ENCODE results near the gene HP. TPM values are rescaled to one million over a fixed set of nuclear protein-coding genes. Genes with fewer than 3 reads are reported as not detected.

The HP gene
- total RNA-seq, 1 donor from 2014 or later, result not detected

DNA sequence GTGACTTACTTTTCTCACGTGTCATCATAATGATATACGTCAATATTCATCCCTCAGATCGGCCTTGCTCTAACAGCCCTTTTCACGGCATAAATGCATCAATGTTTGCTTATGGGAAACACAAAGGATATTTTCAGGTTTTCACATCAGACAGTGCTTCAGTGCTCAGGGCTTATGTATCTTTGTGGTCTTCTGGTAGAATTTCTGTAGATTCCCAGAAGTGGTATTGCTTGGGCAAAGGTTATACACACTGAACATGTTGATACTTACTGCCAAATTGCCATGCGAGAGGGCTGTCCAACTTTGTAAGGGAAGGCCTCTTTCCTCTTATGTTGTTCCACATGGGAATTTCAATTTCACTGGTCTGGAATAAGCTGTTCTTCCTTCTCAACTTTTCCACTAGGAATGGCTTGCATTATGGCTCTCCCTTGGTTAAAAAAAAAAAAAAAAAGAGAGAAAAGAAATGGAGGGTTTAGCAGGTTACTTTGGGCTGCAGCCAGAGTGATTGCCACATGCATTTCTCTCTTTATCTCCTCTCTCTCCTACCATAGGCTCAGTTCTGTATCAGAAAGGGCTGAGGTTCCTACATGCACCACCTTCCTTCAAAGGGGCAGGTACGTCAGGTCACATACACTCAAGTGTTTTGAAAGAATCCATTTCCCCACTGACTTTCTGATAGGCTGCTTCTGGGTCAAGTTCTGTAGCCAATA, 26.5 kb upstream of the HP start:
- Mint-ChIP-seq H3K36me3 (ENCODE audit: unreplicated experiment) (peaks cover 15% of the 10 kb centered on the region), H3K9me3 (ENCODE audit: unreplicated experiment) (no peaks in the 10 kb centered on the region), H3K27ac (ENCODE audit: unreplicated experiment) (no peak overlapping the region), H3K4me1 (ENCODE audit: unreplicated experiment) (no peaks in the 10 kb centered on the region), H3K27me3 (ENCODE audit: unreplicated experiment) (no peaks in the 10 kb centered on the region), H3K4me3 (ENCODE audit: unreplicated experiment) (no peak overlapping the region)
- TF ChIP-seq, protein P1, sequence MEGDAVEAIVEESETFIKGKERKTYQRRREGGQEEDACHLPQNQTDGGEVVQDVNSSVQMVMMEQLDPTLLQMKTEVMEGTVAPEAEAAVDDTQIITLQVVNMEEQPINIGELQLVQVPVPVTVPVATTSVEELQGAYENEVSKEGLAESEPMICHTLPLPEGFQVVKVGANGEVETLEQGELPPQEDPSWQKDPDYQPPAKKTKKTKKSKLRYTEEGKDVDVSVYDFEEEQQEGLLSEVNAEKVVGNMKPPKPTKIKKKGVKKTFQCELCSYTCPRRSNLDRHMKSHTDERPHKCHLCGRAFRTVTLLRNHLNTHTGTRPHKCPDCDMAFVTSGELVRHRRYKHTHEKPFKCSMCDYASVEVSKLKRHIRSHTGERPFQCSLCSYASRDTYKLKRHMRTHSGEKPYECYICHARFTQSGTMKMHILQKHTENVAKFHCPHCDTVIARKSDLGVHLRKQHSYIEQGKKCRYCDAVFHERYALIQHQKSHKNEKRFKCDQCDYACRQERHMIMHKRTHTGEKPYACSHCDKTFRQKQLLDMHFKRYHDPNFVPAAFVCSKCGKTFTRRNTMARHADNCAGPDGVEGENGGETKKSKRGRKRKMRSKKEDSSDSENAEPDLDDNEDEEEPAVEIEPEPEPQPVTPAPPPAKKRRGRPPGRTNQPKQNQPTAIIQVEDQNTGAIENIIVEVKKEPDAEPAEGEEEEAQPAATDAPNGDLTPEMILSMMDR (IDR thresholded peaks at IDR 0.05), result no peak
- DNase-seq (ENCODE audit: extremely low spot score, unreplicated experiment), result no peak

DNA sequence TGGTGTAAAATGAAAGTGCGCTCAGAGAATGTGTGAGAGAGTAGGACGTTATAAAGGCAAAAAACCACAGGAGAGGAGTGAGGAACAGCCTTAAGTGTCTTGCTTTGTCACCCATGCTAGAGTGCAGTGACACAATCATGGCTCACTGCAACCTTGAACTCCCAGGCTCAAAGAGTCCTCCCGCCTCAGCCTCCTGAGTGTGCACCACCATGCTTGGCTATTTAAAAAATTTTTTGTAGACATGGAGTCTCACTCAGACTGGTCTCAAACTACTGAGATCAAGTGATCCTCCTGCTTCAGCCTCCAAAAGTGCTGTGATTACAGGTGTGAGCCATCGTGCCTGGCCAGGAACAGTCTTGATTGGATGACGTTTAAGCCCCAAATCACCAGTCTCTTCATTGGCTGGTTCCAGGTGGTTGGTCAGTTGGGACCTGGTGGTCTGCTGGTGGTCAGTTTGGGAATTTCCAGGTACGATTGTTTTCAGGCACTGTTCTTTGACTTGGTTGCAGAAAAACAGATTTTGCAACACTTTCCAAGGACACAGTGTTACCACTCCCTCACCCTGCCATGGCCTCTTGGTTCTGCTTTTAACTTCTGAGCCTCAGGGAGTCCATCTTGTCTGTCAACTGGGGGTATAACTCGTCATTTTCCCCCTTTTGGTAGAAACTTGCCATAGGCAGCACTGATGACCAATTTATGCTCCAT, 24.6 kb upstream of the HP start:
- H3K4me1 Mint-ChIP-seq (ENCODE audit: unreplicated experiment), result no peaks in the 10 kb centered on the region
- TF ChIP-seq, protein P1 (IDR thresholded peaks at IDR 0.05), result no peak
- peaks cover 7% of the 10 kb centered on the region for H3K36me3 Mint-ChIP-seq (ENCODE audit: unreplicated experiment)
- DNase-seq (ENCODE audit: extremely low spot score, unreplicated experiment), result no peak
- no peak overlapping the region for H3K27ac Mint-ChIP-seq (ENCODE audit: unreplicated experiment)
- no peaks in the 10 kb centered on the region for H3K9me3 Mint-ChIP-seq (ENCODE audit: unreplicated experiment)
- H3K4me3 Mint-ChIP-seq (ENCODE audit: unreplicated experiment), result no peak overlapping the region
- H3K27me3 Mint-ChIP-seq (ENCODE audit: unreplicated experiment), result no peaks in the 10 kb centered on the region

DNA sequence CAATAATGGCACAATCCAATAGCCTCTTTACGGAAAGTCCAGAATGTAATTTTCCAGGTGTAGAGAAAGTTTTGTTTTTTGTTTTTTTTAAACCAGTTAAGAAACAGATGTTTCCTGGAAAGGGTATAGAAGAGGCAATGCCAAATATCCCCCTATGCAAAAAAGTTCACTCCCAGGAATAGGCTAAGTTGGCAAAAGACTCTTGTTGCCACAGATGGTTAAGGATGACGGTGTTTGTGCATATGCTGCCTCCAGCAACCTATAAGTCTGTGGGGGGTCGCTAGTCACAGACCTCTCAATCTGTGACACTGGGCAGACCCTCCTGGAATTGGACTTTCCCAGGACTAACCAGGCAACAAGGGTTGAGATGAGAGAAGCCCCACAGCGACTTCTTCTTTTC, 20.9 kb upstream of the HP start:
- Mint-ChIP-seq H3K9me3 (ENCODE audit: unreplicated experiment) (no peaks in the 10 kb centered on the region), H3K27me3 (ENCODE audit: unreplicated experiment) (no peaks in the 10 kb centered on the region), H3K4me3 (ENCODE audit: unreplicated experiment) (no peak overlapping the region), H3K27ac (ENCODE audit: unreplicated experiment) (no peak overlapping the region), H3K36me3 (ENCODE audit: unreplicated experiment) (no peaks in the 10 kb centered on the region), H3K4me1 (ENCODE audit: unreplicated experiment) (no peaks in the 10 kb centered on the region)
- no peak for DNase-seq (ENCODE audit: extremely low spot score, unreplicated experiment)
- TF ChIP-seq, protein P1 (IDR thresholded peaks at IDR 0.05), result no peak

GRCh38 chr16:72036098-72036497, 18.2 kb upstream of the HP start:
- TF ChIP-seq, protein P1 (IDR thresholded peaks at IDR 0.05), result no peak
- Mint-ChIP-seq H3K4me1 (ENCODE audit: unreplicated experiment) (no peaks in the 10 kb centered on the region), H3K27me3 (ENCODE audit: unreplicated experiment) (no peaks in the 10 kb centered on the region), H3K9me3 (ENCODE audit: unreplicated experiment) (no peaks in the 10 kb centered on the region), H3K36me3 (ENCODE audit: unreplicated experiment) (no peaks in the 10 kb centered on the region), H3K4me3 (ENCODE audit: unreplicated experiment) (no peak overlapping the region), H3K27ac (ENCODE audit: unreplicated experiment) (no peak overlapping the region)
- no peak for DNase-seq (ENCODE audit: extremely low spot score, unreplicated experiment)

- H3K27ac Mint-ChIP-seq (ENCODE audit: unreplicated experiment), result no peak overlapping the region
These were observed 12.1 kb upstream of the HP start for GRCh38 chr16:72042157-72042660.

More at GRCh38 chr16:72042157-72042660, 12.1 kb upstream of the HP start:
- H3K27me3 Mint-ChIP-seq (ENCODE audit: unreplicated experiment), result no peaks in the 10 kb centered on the region
- TF ChIP-seq, protein P1 (IDR thresholded peaks at IDR 0.05), result no peak
- no peak overlapping the region for H3K4me3 Mint-ChIP-seq (ENCODE audit: unreplicated experiment)
- H3K4me1 Mint-ChIP-seq (ENCODE audit: unreplicated experiment), result no peaks in the 10 kb centered on the region
- no peak for DNase-seq (ENCODE audit: extremely low spot score, unreplicated experiment)
- peaks cover 9% of the 10 kb centered on the region for H3K36me3 Mint-ChIP-seq (ENCODE audit: unreplicated experiment)
- H3K9me3 Mint-ChIP-seq (ENCODE audit: unreplicated experiment), result no peaks in the 10 kb centered on the region

Data from osteocyte (in vitro differentiated cells).